Hepatocyte (in vitro differentiated cells): Measurements from ENCODE around the gene ELOVL3. TPM values are rescaled to one million over a fixed set of nuclear protein-coding genes. Genes with fewer than 3 reads are reported as not detected.
"Not testable (repeated sequence)": the region's sequence is repeated elsewhere in the genome, so short reads cannot be mapped to it uniquely, and the experiment has no call there.

ENCODE experiments used
- DNase-seq: peaks from one replicate; pipeline ENCODE4 v3.0.0-alpha.2; 2016; ENCODE audit warnings: low spot score
- H2AFZ ChIP-seq: fragments of 200-600 bp; sonication (generic); 2 replicates; pipeline ENCODE4 v1.6.0; 2016; ENCODE audit warnings: antibody characterized with exemption, mild to moderate bottlenecking
- H3K27ac ChIP-seq: fragments of 200-600 bp; sonication (generic); 2 replicates; pipeline ENCODE4 v1.5.1; 2016; ENCODE audit warnings: mild to moderate bottlenecking
- H3K27me3 ChIP-seq: fragments of 200-600 bp; sonication (generic); 2 replicates; pipeline ENCODE4 v1.6.1; 2016
- H3K36me3 ChIP-seq: fragments of 200-600 bp; sonication (generic); replicated peaks from 2 replicates; pipeline ENCODE4 v1.5.1; 2016; ENCODE audit warnings: low read depth; ENCODE audit not compliant: insufficient read depth
- H3K4me1 ChIP-seq: fragments of 200-600 bp; sonication (generic); 2 replicates; pipeline ENCODE4 v1.5.1; 2016; ENCODE audit warnings: mild to moderate bottlenecking, moderate library complexity; ENCODE audit not compliant: insufficient read depth
- H3K4me2 ChIP-seq: fragments of 200-600 bp; sonication (generic); 2 replicates; pipeline ENCODE4 v1.6.0; 2016
- H3K4me3 ChIP-seq: fragments of 200-600 bp; sonication (generic); 2 replicates; pipeline ENCODE4 v1.5.1; 2016; ENCODE audit warnings: mild to moderate bottlenecking
- H3K79me2 ChIP-seq: fragments of 200-600 bp; sonication (generic); 2 replicates; pipeline ENCODE4 v1.6.0; 2017; ENCODE audit warnings: mild to moderate bottlenecking
- H3K9me2 ChIP-seq: fragments of 200-600 bp; sonication (generic); replicated peaks from 2 replicates; pipeline ENCODE4 v1.6.0; 2017; ENCODE audit warnings: mild to moderate bottlenecking; ENCODE audit not compliant: insufficient read depth
- H3K9me3 ChIP-seq: fragments of 200-600 bp; sonication (generic); 2 replicates; pipeline ENCODE4 v1.5.1; 2016; ENCODE audit warnings: low read depth, mild to moderate bottlenecking
- H4K20me1 ChIP-seq: fragments of 200-600 bp; sonication (generic); 2 replicates; pipeline ENCODE4 v1.6.0; 2016; ENCODE audit warnings: mild to moderate bottlenecking; ENCODE audit not compliant: insufficient read depth, poor library complexity, severe bottlenecking
- EZH2 ChIP-seq: fragments of 200-600 bp; sonication (generic); IDR thresholded peaks from 2 replicates; pipeline ENCODE4 v1.6.1; 2016; ENCODE audit warnings: antibody characterized with exemption, mild to moderate bottlenecking, borderline replicate concordance
- EZH2phosphoT487 ChIP-seq: fragments of 200-600 bp; sonication (generic); IDR thresholded peaks from one replicate; pipeline ENCODE4 v1.6.1; 2018; ENCODE audit warnings: antibody characterized with exemption, mild to moderate bottlenecking, low read depth, moderate library complexity; ENCODE audit not compliant: unreplicated experiment, severe bottlenecking
- WGBS: methylation state at CpG from one replicate; pipeline ENCODE4 v1.1.6; 2016; ENCODE audit warnings: low lambda C conversion rate; ENCODE audit errors: missing lambda C conversion rate; 5-methylcytosine and 5-hydroxymethylcytosine counted together
- polyA plus RNA-seq: library from polyadenylated mRNA; unstranded; fragments of >200 nt; fragmentation: Nextera tagmentation; extraction: Ambion mirVana; gene quantifications from 2 replicates; pipeline ENCODE4 v1.2.1, GENCODE V29; 2016
- total RNA-seq: library from RNA; depleted of rRNA; stranded (reverse); fragments of >200 nt; gene quantifications from 2 replicates; pipeline ENCODE4 v1.2.3, GENCODE V29; 2014
- TF ChIP-seq, protein P1 (sequence below): fragments of 200-600 bp; sonication (generic); IDR thresholded peaks from 2 replicates; pipeline ENCODE4 v1.5.1; 2016; ENCODE audit warnings: antibody characterized with exemption, mild to moderate bottlenecking; ENCODE audit not compliant: poor library complexity

Gene ELOVL3
- total and polyA plus RNA-seq, 2 experiments from 2014 or later: not detected

DNA sequence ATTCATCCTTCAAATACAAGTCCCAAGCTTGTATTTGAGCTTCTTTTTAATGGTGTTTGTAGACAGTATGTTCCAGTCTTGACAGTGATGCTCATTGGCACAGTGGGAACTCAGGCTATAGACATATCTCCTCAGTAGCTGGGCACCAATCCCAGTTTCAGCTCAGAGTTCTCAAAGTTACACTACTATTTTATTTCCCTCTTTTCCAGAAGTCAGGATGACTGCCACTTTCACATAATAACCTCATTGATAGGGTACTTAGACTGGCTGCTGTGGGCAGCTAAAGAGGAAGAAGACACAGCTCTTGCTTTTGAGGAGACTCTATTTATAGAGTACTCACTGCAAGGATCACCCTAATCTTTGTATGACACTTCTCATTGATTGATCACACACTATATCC lies 21.6 kb downstream of the ELOVL3 start:
- TF ChIP-seq EZH2phosphoT487: no peak
- TF ChIP-seq, protein P1, sequence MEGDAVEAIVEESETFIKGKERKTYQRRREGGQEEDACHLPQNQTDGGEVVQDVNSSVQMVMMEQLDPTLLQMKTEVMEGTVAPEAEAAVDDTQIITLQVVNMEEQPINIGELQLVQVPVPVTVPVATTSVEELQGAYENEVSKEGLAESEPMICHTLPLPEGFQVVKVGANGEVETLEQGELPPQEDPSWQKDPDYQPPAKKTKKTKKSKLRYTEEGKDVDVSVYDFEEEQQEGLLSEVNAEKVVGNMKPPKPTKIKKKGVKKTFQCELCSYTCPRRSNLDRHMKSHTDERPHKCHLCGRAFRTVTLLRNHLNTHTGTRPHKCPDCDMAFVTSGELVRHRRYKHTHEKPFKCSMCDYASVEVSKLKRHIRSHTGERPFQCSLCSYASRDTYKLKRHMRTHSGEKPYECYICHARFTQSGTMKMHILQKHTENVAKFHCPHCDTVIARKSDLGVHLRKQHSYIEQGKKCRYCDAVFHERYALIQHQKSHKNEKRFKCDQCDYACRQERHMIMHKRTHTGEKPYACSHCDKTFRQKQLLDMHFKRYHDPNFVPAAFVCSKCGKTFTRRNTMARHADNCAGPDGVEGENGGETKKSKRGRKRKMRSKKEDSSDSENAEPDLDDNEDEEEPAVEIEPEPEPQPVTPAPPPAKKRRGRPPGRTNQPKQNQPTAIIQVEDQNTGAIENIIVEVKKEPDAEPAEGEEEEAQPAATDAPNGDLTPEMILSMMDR: no peak
- no peak for TF ChIP-seq EZH2
- H3K4me2 ChIP-seq: peak overlapping the region; percentile 91
- no peaks in the 10 kb centered on the region for H3K9me2 ChIP-seq
- peak overlapping the region; percentile 55 for H3K4me3 ChIP-seq
- H4K20me1 ChIP-seq: peaks cover 68% of the 10 kb centered on the region
- peaks cover 71% of the 10 kb centered on the region for H3K79me2 ChIP-seq
- H3K36me3 ChIP-seq: no peaks in the 10 kb centered on the region
- peak overlapping the region; percentile 83 for H3K27ac ChIP-seq
- H3K4me1 ChIP-seq: peaks cover 23% of the 10 kb centered on the region
- no peak for DNase-seq
- H3K27me3 ChIP-seq: no peaks in the 10 kb centered on the region
- no peak overlapping the region for H2AFZ ChIP-seq
- H3K9me3 ChIP-seq: no peaks in the 10 kb centered on the region

DNA sequence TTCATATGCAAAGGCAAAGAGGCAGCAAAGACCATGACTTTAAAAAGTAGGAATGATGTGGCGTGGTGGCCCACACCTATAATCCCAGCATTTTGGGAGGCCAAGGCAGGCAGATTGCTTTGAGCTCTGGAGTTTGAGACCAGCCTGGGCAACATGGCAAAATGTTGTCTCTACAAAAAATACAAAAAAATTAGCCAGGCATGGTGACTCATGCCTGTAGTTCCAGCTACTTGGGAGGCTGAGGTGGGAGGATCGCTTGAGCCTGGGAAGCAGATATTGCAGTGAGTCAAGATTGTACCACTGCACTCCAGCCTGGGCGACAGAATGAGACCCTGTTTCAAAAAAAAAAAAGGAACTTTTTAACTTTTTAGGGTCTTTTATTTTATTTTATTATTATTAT lies 26.4 kb downstream of the ELOVL3 start:
- H3K79me2 ChIP-seq: peaks cover 100% of the 10 kb centered on the region
- WGBS: 95% methylated on average over 3 of the region's 3 CpGs
- not testable (repeated sequence) for DNase-seq, H3K27ac ChIP-seq, H3K27me3 ChIP-seq, H3K9me3 ChIP-seq, H3K4me3 ChIP-seq, H2AFZ ChIP-seq, H3K4me2 ChIP-seq, H3K36me3 ChIP-seq, H3K9me2 ChIP-seq
- H3K4me1 ChIP-seq: peaks cover 13% of the 10 kb centered on the region
- peaks cover 99% of the 10 kb centered on the region for H4K20me1 ChIP-seq

DNA sequence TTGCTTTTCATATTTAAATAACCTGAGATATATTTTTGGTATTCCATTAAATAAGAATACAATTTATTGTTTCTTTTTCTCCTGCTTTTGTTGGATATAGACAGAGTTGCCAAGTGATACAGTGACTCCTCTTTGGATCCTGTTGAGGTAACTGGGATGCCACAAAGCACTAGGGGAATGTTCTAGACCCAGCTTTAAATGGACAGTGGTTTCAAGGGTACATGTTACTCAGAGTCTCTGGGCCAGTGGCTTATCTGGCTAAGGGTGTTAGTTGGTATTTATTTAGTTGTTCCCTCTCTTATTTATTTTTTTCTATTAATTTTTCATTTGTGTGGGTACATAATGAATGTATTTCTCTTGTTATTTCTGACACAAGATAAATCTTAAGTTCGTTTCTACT lies 28.3 kb downstream of the ELOVL3 start:
- Histone ChIP-seq H3K4me3 (no peak overlapping the region), H3K36me3 (no peaks in the 10 kb centered on the region), H3K9me3 (no peaks in the 10 kb centered on the region), H3K4me1 (no peaks in the 10 kb centered on the region), H3K9me2 (no peaks in the 10 kb centered on the region), H4K20me1 (peaks cover 96% of the 10 kb centered on the region), H3K79me2 (peaks cover 100% of the 10 kb centered on the region), H3K27ac (no peak overlapping the region), H2AFZ (no peak overlapping the region), H3K4me2 (no peak overlapping the region), H3K27me3 (no peaks in the 10 kb centered on the region)
- no peak for DNase-seq
- TF ChIP-seq EZH2: no peak
- TF ChIP-seq, protein P1: no peak
- no peak for TF ChIP-seq EZH2phosphoT487
- WGBS: 93% methylated on average over 1 of the region's 1 CpG

DNA sequence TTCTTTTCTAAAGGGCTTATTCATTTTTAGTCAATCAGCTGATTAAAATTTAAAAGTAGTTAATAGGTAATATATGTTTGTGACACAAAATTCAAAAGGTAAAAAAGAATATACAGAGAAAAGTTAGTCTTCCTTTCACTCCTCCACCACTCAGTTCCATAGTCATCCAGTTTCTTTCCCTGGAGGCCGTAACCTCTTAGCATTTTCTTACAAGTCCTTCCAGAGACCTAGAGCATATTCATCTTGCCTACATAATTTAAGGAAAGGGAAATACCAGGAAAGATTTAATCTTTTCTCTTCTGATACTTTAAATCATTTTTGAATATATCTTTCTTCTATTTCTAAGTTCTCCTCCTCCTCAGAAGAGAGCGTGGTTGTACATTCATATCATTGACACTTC lies 29.3 kb downstream of the ELOVL3 start:
- Histone ChIP-seq H3K27me3 (no peaks in the 10 kb centered on the region), H3K9me3 (no peaks in the 10 kb centered on the region), H2AFZ (no peak overlapping the region), H3K4me2 (no peak overlapping the region), H3K9me2 (no peaks in the 10 kb centered on the region), H3K79me2 (peaks cover 99% of the 10 kb centered on the region), H3K4me1 (no peaks in the 10 kb centered on the region), H3K27ac (no peak overlapping the region), H3K36me3 (no peaks in the 10 kb centered on the region), H3K4me3 (no peak overlapping the region), H4K20me1 (peaks cover 87% of the 10 kb centered on the region)
- DNase-seq: no peak
- 100% methylated on average over 2 of the region's 2 CpGs for WGBS
- TF ChIP-seq, protein P1: no peak
- TF ChIP-seq EZH2phosphoT487 (no peak), EZH2 (no peak)
